Upper lobe of right lung (tissue), 1 donor: ENCODE results near the gene SLC12A4. TPM values are rescaled to one million over a fixed set of nuclear protein-coding genes. Genes with fewer than 3 reads are reported as not detected.
A peak's percentile ranks its signal among the peaks of the same experiment; 100 is the strongest.

ENCODE experiments used
- ATAC-seq: fragments of 200-7000 bp; cut with Tn5 transposase; one replicate; pipeline ENCODE4 v1.9.1; 2020; ENCODE audit warnings: mild to moderate bottlenecking, moderate library complexity
- DNase-seq: peaks from one replicate; pipeline ENCODE4 v3.0.0-alpha.2; 2020
- H3K27ac ChIP-seq: fragments of 200-600 bp; one replicate; pipeline ENCODE4 v1.8.0; 2022
- H3K27me3 ChIP-seq: fragments of 200-600 bp; one replicate; pipeline ENCODE4 v1.8.0; 2022; ENCODE audit warnings: mild to moderate bottlenecking
- H3K36me3 ChIP-seq: fragments of 200-600 bp; one replicate; pipeline ENCODE4 v1.8.0; 2022
- H3K4me1 ChIP-seq: fragments of 200-600 bp; one replicate; pipeline ENCODE4 v1.8.0; 2022
- H3K4me3 ChIP-seq: fragments of 200-600 bp; one replicate; pipeline ENCODE4 v1.8.0; 2022; ENCODE audit warnings: mild to moderate bottlenecking
- H3K9me3 ChIP-seq: fragments of 200-600 bp; one replicate; pipeline ENCODE4 v1.8.0; 2022
- CTCF ChIP-seq: fragments of 200-600 bp; IDR thresholded peaks from one replicate; pipeline ENCODE4 v1.8.0; 2022; ENCODE audit warnings: antibody characterized with exemption
- intact Hi-C: fragments of 100-400 bp; cut with DNase I; formaldehyde crosslinking; loops from one replicate; pipeline ENCODE4 v1.11.0; 2022
- total RNA-seq: library from RNA; stranded (reverse); fragmentation: NEBNext Ultra II Directional; extraction: Animal tissue kit (Norgen Biotek cat#: 25700); gene quantifications from one replicate; pipeline ENCODE4 v1.2.1, GENCODE V29; 2021
- donor health status: DM: no; HTN: yes; CAD: no; lungs with severe emphysema.

Gene SLC12A4
- total RNA-seq, 1 donor from 2014 or later: 102 TPM

GRCh38 chr16:67989322-67990017 is 21.0 kb upstream of the SLC12A4 start:
- Histone ChIP-seq H3K9me3 (no peaks in the 10 kb centered on the region), H3K36me3 (no peaks in the 10 kb centered on the region), H3K27ac (no peak overlapping the region), H3K4me1 (peaks cover 20% of the 10 kb centered on the region), H3K27me3 (no peaks in the 10 kb centered on the region), H3K4me3 (no peak overlapping the region)
- TF ChIP-seq CTCF: no peak
- intact Hi-C loops: loop anchor here (5.0 kb wide), 1 partner anchor 53 kb away; no protein-coding TSS in a partner anchor
- DNase-seq: no peak
- no peak for ATAC-seq

DNA sequence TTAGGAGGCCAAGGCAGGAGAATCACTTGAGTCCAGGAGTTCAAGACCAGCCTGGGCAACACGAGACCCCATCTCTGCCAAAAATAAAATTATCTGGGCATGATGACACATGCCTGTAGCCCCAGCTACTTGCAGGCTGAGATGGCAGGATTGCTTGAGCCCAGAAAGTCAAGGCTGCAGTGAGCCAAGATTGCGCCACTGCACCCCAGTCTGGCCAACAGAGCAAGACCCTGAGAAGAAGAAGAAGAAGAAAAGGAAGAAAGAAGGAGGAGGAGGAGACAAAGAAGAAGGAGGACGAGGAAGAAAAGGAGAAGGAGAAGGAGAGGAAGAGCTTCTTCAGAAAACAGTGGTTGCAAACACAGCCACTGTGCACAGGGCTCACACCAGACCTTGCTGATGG is 20.2 kb upstream of the SLC12A4 start:
- H3K4me1 ChIP-seq: peaks cover 26% of the 10 kb centered on the region
- H3K27me3 ChIP-seq: no peaks in the 10 kb centered on the region
- no peak overlapping the region for H3K4me3 ChIP-seq
- DNase-seq (no peak), ATAC-seq (no peak)
- no peak overlapping the region for H3K27ac ChIP-seq
- H3K9me3 ChIP-seq: no peaks in the 10 kb centered on the region
- TF ChIP-seq CTCF: no peak
- intact Hi-C loops: no loop called here
- H3K36me3 ChIP-seq: no peaks in the 10 kb centered on the region

DNA sequence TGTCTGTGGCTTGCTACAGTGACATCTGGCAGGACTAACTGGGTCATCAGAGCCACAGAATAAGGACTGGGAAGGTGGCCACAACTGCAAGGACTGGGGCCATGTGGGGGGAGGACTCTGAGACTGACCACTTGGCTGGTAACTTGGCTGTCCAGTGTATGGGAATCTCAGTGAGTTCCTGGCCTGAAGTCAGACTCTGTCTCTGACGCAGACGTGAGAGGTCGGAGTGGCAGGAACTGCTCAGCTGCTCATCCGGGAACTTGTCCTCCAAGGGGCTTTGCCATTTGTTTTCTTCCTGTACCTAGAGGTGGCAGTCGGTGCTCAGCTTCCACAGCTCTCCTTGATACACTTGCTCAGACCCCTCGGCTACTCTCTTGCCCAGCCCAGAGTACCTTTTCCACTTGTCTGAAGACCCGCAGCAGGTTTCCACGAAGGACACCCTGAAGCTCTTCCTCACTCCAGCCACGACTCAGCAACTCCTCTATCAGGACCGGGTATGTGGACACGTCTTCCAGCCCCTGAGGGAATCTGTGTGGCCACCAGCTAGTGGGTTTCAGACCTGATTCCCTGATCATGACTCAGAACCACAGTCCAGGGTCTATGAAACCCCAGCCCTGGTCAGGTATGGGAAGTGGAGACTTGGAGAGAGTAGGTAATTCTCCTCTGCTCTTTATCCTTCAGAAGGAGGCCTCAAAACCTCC is 19.2 kb upstream of the SLC12A4 start:
- H3K27ac ChIP-seq: no peak overlapping the region
- no peak for DNase-seq

DNA sequence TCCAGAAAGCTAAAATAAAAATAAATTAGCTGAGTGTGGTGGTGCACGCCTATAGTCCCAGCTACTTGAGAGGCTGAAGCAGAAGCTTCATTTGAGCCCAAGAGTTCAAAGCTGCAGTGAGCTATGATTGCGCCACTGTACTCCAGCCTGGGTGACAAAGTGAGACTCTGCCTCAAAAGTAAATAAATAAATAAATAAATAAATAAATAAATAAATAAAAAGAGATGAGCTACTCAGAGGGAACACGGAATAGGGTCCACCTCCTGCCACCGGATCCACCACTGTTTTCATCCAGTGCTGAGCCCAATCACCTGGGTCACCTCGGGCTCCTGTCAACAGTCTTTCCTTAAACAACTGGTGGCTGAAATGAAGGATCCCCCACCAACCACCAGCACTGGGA is 18.5 kb upstream of the SLC12A4 start:
- no peak for DNase-seq
- no peaks in the 10 kb centered on the region for H3K27me3 ChIP-seq
- H3K4me3 ChIP-seq: no peak overlapping the region
- no peaks in the 10 kb centered on the region for H3K36me3 ChIP-seq
- no peak for ATAC-seq
- intact Hi-C loops: no loop called here
- H3K4me1 ChIP-seq: peaks cover 16% of the 10 kb centered on the region
- no peak overlapping the region for H3K27ac ChIP-seq
- H3K9me3 ChIP-seq: no peaks in the 10 kb centered on the region
- no peak for TF ChIP-seq CTCF

More for the DNA sequence above, 19.2 kb upstream of the SLC12A4 start:
- no peaks in the 10 kb centered on the region for H3K27me3 ChIP-seq
- no peak for TF ChIP-seq CTCF
- H3K4me1 ChIP-seq: peaks cover 16% of the 10 kb centered on the region
- H3K9me3 ChIP-seq: no peaks in the 10 kb centered on the region
- H3K36me3 ChIP-seq: no peaks in the 10 kb centered on the region
- intact Hi-C loops: no loop called here
- H3K4me3 ChIP-seq: no peak overlapping the region
- ATAC-seq: peak; percentile 23

GRCh38 chr16:67982011-67982696 is 13.7 kb upstream of the SLC12A4 start:
- DNase-seq (no peak), ATAC-seq (no peak)
- no peak overlapping the region for H3K27ac ChIP-seq
- peaks cover 16% of the 10 kb centered on the region for H3K4me1 ChIP-seq
- no peak for TF ChIP-seq CTCF
- H3K4me3 ChIP-seq: no peak overlapping the region
- no peaks in the 10 kb centered on the region for H3K9me3 ChIP-seq
- H3K36me3 ChIP-seq: no peaks in the 10 kb centered on the region
- intact Hi-C loops: no loop called here
- no peaks in the 10 kb centered on the region for H3K27me3 ChIP-seq
